ENCODE results near the gene REC8.

REC8 gene

DNA sequence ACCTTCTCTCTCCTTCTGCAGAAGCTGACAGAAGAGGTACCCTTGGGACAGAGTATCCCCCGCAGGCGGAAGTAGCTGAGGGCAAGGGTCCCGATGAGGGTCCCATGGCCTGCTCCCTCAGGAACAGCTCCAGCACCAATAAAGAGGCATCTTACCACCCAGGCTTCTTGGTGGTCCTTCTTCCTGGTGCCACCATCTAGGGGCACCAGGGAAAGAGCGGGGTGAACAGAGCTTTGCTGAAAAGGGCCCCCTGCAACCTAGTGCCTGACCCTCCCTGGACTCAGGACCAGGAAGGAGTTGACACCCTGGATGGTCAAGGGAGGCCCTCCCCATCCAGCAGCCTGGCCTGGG is 11.4 kb upstream of the REC8 start:
- no peak for FAIRE-seq

DNA sequence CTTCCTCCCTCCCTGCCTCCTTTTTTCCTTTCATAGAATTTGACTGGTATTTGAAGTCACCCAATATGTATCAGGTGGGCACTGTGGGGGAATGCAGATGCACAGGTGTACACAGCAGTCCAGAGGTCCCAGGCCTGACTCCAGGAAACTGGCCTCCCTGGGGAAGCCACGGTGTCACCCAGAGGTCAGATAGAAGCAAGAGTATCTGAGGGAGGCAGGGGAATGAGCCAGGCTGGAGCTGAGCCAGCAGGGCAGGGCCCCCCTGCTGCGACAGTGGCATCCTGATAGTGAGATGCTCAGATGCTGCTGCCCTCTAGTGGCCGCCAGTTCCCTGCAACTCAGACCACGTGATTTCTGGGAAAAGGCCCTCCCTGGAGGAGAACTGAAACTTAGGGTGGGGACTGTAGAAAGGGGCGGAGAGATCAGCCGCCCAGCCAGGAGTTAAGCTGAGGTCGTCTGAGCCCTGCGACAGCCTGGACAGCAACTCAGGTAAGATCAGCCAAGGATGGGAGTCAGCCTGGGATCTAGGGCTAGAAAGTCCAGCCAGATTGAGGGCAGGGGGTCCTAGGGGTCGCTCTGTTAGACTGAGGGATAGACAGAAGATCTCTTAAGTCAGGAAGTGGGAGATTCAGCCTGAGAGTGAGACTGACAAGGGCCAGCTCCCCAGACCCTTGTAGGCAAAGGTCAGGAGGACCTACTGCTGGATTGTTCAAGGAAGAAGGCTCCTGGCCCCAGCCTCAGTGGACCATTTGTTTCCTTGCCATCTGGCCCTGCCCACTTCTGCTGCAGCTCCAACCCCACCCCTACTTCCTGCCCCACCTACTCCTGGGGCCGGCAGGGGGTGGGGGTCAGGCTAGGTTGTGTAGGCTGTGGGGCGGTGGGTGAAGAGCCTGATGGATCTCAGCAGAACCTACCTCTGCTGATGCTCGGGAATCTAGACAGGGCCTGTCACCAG is 10.8 kb upstream of the REC8 start, which contains the start of gene IRF9:
TSS of gene IRF9 (plus strand) at position 416 of the 955 bp plus-strand sequence. CDS start 880 bp downstream, outside the sequence.
- no peak for FAIRE-seq

DNA sequence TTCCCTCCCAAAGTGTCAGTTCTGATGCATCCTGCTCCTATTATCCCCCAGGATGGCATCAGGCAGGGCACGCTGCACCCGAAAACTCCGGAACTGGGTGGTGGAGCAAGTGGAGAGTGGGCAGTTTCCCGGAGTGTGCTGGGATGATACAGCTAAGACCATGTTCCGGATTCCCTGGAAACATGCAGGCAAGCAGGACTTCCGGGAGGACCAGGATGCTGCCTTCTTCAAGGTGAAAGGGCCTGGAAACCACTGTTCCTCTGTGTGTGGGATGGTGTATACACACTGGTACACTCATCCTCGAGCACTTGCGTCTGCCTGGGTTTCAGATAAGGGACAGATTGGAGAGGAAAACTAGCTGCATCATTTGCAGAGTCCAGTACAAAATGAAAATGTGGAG is 9.8 kb upstream of the REC8 start:
- no peak for FAIRE-seq

DNA sequence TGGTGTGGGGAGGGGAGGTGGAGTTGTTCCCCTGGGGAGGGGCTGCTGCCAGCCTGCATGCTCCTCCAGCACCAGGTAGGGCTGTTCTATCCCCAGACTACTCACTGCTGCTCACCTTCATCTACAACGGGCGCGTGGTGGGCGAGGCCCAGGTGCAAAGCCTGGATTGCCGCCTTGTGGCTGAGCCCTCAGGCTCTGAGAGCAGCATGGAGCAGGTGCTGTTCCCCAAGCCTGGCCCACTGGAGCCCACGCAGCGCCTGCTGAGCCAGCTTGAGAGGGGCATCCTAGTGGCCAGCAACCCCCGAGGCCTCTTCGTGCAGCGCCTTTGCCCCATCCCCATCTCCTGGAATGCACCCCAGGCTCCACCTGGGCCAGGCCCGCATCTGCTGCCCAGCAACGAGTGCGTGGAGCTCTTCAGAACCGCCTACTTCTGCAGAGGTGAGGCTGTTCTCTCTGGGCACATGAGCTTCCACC is 7.3 kb upstream of the REC8 start:
- no peak for FAIRE-seq

- no peak for FAIRE-seq
Observed at GRCh38 chr14:24165785-24166184, 6.1 kb upstream of the REC8 start.

DNA sequence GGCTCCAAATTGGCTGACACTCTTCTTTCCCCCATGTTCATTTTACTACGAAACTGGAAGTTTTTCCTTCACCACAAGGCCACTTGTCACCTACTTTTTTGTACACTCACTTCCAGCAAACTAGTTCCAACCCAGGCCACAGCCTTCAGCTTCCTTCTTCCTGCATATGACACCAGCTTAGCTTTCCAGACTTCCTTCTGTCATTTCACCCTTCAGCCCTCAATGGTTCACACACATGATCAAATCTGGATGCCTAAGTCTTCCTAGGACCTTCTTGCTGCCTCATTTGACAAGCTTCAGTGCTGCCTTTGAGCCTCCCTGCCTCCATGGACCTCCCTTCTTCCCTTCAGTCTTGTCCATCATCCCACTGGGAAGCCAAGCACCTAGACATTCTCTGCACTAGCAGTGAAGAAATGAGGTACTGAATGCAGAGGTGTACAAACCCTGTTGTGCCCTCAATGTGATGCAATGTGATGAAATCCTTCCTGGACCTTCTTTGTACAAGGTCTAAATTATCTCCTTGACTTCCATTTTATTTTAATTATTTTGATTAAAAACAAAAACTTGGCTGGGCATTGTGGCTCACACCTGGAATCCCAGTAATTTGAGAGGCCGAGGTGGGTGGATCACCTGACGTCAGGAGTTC is 4.3 kb upstream of the REC8 start:
- no peak for FAIRE-seq

- no peak for FAIRE-seq
Observed at GRCh38 chr14:24172261-24172860, 481 bp downstream of the REC8 start.

DNA sequence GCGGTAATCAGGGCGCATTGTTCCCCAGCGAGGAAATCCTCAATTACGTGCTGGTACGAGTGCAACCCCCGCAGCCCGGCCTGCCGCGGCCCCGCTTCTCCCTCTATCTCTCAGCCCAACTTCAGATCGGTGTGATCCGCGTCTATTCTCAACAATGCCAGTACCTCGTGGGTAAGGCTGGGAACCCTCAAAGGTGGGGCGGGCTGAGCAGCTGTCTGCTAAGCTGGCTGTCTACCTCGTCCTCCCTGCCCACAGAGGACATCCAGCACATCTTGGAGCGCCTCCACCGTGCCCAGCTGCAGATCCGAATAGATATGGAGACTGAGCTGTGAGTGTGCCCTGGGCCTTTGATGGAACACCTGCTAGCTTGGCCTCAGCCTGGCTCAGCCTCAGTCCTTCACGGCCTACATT is 996 bp downstream of the REC8 start:
- no peak for FAIRE-seq

DNA sequence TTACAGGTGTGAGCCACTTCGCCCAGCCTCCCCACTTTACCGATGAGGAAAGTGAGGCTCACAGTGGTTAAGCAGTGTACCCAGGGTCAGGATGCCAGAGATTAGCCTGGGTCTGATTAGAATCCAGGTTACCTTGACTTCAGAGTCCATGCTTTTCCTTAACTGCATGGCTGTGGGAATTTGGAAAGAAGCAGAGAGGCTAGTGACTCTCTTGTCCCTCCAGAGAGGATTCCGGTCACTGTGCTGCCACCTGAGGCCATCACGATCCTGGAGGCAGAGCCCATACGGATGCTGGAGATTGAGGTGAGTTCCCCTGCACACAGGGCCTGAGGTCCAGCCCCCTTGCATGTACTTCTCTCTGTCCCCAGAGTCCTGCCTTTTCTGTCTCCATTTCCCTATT is 4.7 kb downstream of the REC8 start:
- no peak for FAIRE-seq

DNA sequence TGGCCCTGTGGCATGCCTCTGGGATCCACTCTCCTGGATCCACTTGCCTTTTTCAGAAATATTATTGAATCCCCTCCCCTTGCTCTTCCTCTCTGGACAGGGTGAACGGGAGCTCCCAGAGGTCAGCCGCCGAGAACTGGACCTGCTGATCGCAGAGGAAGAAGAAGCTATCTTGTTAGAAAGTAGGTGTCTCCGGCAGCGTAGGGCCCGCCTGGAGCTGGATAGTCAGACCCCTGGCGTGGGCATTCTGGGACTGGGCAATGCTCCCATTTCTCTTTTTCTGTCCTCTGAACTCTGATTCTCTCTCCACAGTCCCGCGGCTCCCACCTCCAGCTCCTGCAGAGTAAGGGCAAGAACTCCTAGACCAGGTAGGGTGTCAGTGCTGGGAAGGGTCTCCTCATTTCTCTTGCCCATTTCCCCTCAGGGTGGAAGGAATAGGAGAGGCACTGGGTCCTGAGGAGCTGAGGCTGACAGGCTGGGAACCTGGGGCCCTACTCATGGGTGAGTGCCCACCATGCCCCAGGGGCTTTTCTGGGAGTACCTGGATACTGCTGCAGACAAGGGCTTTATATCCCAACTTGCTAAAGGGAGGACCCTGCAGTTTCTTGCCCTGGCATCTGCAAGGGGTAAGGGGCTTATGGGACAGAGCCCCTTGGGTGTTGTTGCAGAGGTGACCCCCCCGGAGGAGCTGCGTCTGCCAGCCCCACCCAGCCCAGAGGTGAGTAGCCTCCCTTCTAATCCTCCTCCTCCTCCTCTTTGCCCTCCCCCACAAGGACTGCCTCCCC is 5.4 kb downstream of the REC8 start:
- no peak for FAIRE-seq

DNA sequence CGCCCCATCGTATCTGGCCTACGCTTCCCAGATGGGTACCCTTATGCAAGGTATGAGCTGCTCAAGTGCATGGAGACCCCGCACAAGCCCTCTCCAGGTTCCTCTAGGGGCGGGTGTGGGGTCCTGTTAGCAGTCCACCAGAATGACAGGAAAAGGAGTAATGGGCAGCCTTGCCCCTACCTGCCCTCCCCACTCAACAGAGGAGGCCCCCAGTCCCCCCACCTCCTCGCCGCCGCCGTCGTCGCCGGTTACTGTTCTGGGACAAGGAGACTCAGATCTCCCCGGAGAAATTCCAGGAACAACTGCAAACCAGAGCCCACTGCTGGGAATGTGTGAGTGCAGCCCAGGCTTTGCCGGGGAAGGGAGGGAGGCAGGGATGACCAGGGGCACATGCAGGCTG is 6.0 kb downstream of the REC8 start:
- no peak for FAIRE-seq

- FAIRE-seq, result no peak
Observed at GRCh38 chr14:24178399-24179178, 6.7 kb downstream of the REC8 start.

GRCh38 chr14:24179294-24179960 is 7.5 kb downstream of the REC8 start:
- no peak for FAIRE-seq

DNA sequence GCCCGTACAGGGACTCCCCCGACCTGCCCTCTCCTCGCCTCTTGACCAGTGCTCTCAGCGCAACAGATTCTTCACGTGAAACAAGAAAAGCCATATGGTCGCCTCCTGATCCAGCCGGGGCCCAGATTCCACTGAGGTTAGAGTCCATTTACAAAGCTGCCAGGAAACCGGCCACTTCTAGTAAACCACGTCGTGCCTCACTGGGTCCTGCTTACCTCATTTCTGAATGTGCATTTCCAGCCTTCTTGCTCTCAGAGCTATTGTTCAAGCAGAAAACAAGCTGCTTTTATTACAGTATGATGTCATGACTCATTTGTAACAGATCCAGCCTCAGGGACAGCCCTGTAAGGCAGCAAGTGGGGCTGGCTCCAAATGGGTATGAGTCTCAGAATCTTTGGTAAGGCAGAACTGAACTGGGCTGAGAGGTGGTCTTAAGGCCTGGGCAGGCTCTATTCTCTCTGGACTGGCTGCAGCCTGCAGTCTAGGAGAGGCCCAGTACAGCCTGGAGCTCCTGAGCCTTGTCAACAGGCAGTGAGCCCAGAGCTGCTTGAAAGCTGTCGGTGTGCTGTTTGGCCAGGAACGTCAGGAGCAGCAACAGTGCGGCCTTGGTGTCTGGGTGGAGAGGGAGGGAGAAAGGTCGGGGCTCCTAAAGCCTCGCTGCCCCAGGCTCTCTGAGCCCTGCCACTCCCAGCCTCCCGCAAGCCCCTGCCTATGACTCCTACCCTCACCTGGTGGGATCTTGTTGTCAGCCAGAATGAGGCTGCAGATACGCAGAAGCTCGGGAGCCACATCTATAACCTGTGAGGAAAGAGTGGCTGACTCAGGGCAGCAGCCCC is 8.3 kb downstream of the REC8 start:
- FAIRE-seq, result peak; percentile 98

DNA sequence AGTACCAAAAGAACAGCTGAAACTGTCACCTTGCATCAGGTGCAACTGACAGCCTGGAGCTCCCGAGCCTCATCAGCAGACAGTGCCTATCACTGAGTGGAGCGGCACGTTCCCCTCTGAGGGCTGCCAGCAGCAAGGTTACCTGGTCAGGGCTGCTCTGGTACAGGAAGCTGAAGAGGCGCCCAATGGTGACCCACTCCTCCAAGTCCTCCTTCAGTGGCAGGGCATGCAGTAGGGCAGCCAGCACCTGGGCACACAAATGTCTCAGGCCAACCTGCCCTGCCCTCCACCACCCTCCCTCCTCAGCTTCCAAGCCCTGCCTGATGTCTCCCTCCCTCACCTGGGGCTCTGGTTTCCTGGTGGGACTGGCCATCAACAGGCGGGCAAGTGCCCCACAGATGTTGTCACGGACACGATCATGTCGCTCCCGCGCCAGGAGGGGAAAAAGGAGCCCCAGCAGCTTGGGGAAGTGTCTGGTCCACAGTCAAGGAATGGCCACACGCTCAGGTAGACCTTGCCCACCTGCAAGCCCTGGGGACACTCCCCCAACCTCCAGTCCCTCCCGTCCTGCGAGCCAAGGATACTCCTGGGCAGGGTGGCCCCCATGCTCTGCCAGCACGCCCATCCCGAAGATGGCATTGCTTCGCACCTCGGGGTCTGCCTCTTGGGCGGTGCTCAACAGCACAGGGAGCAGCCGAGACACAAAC is 9.6 kb downstream of the REC8 start:
- no peak for FAIRE-seq

GRCh38 chr14:24182110-24182882 is 10.4 kb downstream of the REC8 start:
- FAIRE-seq, result no peak

GRCh38 chr14:24183014-24183481 is 11.2 kb downstream of the REC8 start:
- no peak for FAIRE-seq

GRCh38 chr14:24184104-24184970 is 12.5 kb downstream of the REC8 start:
- no peak for FAIRE-seq
